Right lobe of liver (tissue), 4 donors: ENCODE results near the gene ATPAF2.

Source experiments
- CTCF ChIP-seq, 4 donors: fragments of 200-600 bp in 3 of 4; fragments of 450-650 bp in 1 of 4; IDR thresholded peaks; one replicate each; pipeline versions ENCODE4 v1.5.1 to v1.8.0; 2016 to 2022; ENCODE audit warnings: antibody characterized with exemption in 4 of 4, mild to moderate bottlenecking in 2 of 4
- POLR2A ChIP-seq: fragments of 450-650 bp; IDR thresholded peaks from one replicate; pipeline ENCODE4 v1.6.1; 2017; ENCODE audit warnings: antibody characterized with exemption, mild to moderate bottlenecking
- donor health status: DM: no; HTN: no; CAD: no.
- donor health status: DM: no; HTN: no; CAD: no.
- donor health status: DM: no; HTN: yes; CAD: no.

GRCh38 chr17:18038149-18038850 lies 668 bp downstream of the ATPAF2 start:
- TF ChIP-seq CTCF (IDR thresholded peaks at IDR 0.05) (no peak), POLR2A (no peak)
